Measurements from ENCODE around the gene SH2D2A. TPM values are rescaled to one million over a fixed set of nuclear protein-coding genes. Genes with fewer than 3 reads are reported as not detected.
A peak's percentile ranks its signal among the peaks of the same experiment; 100 is the strongest.

The SH2D2A gene
- total and polyA plus RNA-seq, 9 of the 15 experiments (the other 6 are each of a cell fraction or from before 2014, with no cell fraction given) = 0.89 to 33.6 (median 6.9) TPM

DNA sequence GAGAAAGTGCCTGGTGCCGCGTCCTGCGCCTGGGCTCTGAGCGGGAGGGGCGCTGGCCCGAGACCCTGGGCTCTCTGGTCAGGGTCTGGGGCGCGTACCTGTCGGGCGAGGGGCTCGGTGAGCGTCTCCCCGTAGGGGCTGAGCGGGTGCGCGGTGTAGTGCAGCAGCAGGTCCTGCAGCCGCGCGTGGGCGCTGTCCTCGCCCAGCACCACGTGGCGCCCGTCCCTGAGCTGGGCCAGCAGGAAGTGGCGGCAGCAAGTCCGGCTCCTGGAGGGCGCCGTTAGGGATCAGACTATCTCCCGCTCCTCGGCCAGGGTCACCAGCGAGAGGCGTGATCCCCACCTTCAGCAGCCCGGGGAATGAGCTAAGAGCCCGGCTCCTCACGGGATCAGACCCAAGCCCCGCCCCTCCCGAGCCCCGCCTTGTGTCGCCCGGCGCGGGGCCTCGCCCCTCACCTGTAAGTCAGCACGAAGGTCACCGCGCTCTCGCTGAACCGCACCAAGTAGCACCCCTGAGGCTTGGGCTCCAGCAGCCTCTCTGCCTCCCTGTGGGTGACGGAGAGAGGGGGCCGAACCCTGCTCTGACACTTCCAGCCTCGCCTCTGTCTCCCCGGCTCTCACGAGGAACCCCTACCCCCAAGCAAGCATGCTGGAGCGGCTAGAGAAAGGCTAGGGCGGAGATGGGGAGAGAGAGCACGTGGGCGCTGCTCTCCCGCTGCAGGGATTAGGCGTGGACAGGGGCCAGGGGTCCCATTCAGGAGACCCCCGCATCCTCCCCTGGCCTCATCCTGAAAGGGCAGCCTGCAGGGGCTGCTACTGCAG lies 2.7 kb downstream of the SH2D2A start (continued):
- no peak for TF ChIP-seq RNF219 (CRISPR knock-in tag; IDR thresholded peaks at IDR 0.05)
- 0 out of 2 replicates have a peak, but pooled peaks have one; percentile 20 for TF ChIP-seq NFRKB (IDR thresholded peaks at IDR 0.05; ENCODE audit: low read depth)
- no peak for TF ChIP-seq GATA2 (CRISPR knock-in tag; IDR thresholded peaks at IDR 0.05)
- TF ChIP-seq ESRRB (CRISPR knock-in tag; IDR thresholded peaks at IDR 0.05; ENCODE audit: borderline replicate concordance) = no peak
- peak; percentile 73; the same call in 1 of the 2 replicates for TF ChIP-seq ZNF263 (CRISPR knock-in tag; IDR thresholded peaks at IDR 0.05; ENCODE audit: borderline replicate concordance)
- TF ChIP-seq NCOA4 (IDR thresholded peaks at IDR 0.05; ENCODE audit: partially characterized antibody) = no peak
- no peak for TF ChIP-seq ETS2 (tag; IDR thresholded peaks at IDR 0.05; ENCODE audit: borderline replicate concordance, poor library complexity, severe bottlenecking)
- no peak for TF ChIP-seq LARP7 (IDR thresholded peaks at IDR 0.05)
- peak; percentile 73 for TF ChIP-seq CREM (IDR thresholded peaks at IDR 0.05; ENCODE audit: low read depth)
- TF ChIP-seq, protein P1, sequence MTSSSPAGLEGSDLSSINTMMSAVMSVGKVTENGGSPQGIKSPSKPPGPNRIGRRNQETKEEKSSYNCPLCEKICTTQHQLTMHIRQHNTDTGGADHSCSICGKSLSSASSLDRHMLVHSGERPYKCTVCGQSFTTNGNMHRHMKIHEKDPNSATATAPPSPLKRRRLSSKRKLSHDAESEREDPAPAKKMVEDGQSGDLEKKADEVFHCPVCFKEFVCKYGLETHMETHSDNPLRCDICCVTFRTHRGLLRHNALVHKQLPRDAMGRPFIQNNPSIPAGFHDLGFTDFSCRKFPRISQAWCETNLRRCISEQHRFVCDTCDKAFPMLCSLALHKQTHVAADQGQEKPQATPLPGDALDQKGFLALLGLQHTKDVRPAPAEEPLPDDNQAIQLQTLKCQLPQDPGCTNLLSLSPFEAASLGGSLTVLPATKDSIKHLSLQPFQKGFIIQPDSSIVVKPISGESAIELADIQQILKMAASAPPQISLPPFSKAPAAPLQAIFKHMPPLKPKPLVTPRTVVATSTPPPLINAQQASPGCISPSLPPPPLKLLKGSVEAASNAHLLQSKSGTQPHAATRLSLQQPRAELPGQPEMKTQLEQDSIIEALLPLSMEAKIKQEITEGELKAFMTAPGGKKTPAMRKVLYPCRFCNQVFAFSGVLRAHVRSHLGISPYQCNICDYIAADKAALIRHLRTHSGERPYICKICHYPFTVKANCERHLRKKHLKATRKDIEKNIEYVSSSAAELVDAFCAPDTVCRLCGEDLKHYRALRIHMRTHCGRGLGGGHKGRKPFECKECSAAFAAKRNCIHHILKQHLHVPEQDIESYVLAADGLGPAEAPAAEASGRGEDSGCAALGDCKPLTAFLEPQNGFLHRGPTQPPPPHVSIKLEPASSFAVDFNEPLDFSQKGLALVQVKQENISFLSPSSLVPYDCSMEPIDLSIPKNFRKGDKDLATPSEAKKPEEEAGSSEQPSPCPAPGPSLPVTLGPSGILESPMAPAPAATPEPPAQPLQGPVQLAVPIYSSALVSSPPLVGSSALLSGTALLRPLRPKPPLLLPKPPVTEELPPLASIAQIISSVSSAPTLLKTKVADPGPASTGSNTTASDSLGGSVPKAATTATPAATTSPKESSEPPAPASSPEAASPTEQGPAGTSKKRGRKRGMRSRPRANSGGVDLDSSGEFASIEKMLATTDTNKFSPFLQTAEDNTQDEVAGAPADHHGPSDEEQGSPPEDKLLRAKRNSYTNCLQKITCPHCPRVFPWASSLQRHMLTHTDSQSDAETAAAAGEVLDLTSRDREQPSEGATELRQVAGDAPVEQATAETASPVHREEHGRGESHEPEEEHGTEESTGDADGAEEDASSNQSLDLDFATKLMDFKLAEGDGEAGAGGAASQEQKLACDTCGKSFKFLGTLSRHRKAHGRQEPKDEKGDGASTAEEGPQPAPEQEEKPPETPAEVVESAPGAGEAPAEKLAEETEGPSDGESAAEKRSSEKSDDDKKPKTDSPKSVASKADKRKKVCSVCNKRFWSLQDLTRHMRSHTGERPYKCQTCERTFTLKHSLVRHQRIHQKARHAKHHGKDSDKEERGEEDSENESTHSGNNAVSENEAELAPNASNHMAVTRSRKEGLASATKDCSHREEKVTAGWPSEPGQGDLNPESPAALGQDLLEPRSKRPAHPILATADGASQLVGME (CRISPR knock-in tag; IDR thresholded peaks at IDR 0.05) = 0 out of 2 replicates have a peak, but pooled peaks have one; percentile 7
- TF ChIP-seq FOXM1 (IDR thresholded peaks at IDR 0.05; ENCODE audit: low read depth) = no peak
- peak; percentile 97; the same call in 1 of the 2 replicates for TF ChIP-seq FOXM1 (CRISPR knock-in tag; IDR thresholded peaks at IDR 0.05; ENCODE audit: low read depth)
- peak; percentile 31; the same call in 1 of the 2 replicates for TF ChIP-seq NBN (IDR thresholded peaks at IDR 0.05; ENCODE audit: low read depth)
- TF ChIP-seq NONO (IDR thresholded peaks at IDR 0.05; ENCODE audit: low read depth in 2 of 2, low read length in 1 of 2) = no peak; a peak in 1 of 4 replicates
- TF ChIP-seq FUS (optimal IDR thresholded peaks at IDR 0.05; ENCODE audit: low read depth, low read length) = no peak
- peak; percentile 81; the same call in 1 of the 2 replicates for TF ChIP-seq HNRNPL (IDR thresholded peaks at IDR 0.05; ENCODE audit: low read depth, low read length)
- TF ChIP-seq PHB2 (IDR thresholded peaks at IDR 0.05; ENCODE audit: low read depth) = no peak

Measured in K562 (cell line).